Measurements from ENCODE around the gene KCNAB1. TPM values are rescaled to one million over a fixed set of nuclear protein-coding genes. Genes with fewer than 3 reads are reported as not detected.

The KCNAB1 gene
- total RNA-seq, 2 donors from 2014 or later, result 0.49 to 0.81 TPM

GRCh38 chr3:156334841-156335545, 214.6 kb downstream of the KCNAB1 start:
- H3K27me3 ChIP-seq (ENCODE audit: control insufficient read depth, insufficient read depth, low read length, poor library complexity, severe bottlenecking), result no peaks in the 10 kb centered on the region
- TF ChIP-seq CTCF (conservative IDR thresholded peaks at IDR 0.05), result no peak
- no peaks in the 10 kb centered on the region for H3K4me1 ChIP-seq (ENCODE audit: control insufficient read depth, insufficient read depth, low read length)
- no peaks in the 10 kb centered on the region for H3K9me3 Mint-ChIP-seq
- no peak overlapping the region for H3K9ac ChIP-seq (ENCODE audit: extremely low read depth, low read length, poor library complexity, severe bottlenecking)
- H3K4me3 Mint-ChIP-seq, result no peak overlapping the region
- H3K4me3 ChIP-seq (ENCODE audit: low read length), result no peak overlapping the region
- H3K4me1 Mint-ChIP-seq, result no peaks in the 10 kb centered on the region
- H3K36me3 Mint-ChIP-seq (ENCODE audit: low read depth), result no peaks in the 10 kb centered on the region
- H3K27ac ChIP-seq (ENCODE audit: low read depth, low read length), result no peak overlapping the region
- H3K27ac Mint-ChIP-seq, result no peak overlapping the region
- WGBS, 2 experiments (ENCODE audit: insufficient coverage in 1 of 2, insufficient read length in 1 of 2), result 72 to 81% methylated on average over 3 of the region's 3 CpGs
- no peaks in the 10 kb centered on the region for H3K36me3 ChIP-seq (ENCODE audit: control insufficient read depth, insufficient read depth, low read length)
- H3K9me3 ChIP-seq (ENCODE audit: control insufficient read depth, low read length), result no peaks in the 10 kb centered on the region
- H3K27me3 Mint-ChIP-seq (ENCODE audit: insufficient read depth), result peaks cover 1% of the 10 kb centered on the region
- no peak for DNase-seq

DNA sequence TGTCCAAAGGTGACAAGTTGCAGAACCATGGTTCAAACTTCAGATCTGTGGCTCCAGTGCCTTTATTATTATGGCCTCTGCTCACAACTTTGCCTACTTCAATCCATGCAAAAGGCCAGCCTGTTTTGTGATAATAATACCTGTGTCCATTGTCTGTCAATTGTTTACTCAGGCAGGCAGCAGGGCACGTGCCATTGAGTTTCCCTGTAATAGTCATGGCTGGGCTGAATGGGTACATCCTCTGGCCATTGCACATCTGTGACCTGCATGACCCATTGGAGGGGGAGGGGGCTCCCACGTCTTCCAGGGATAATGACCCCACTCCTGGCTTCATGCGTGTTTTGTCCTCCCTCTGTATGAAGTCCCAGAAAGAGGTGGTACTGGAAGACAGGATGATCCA, 219.1 kb downstream of the KCNAB1 start:
- Histone ChIP-seq H3K9me3 (ENCODE audit: control insufficient read depth, low read length) (no peaks in the 10 kb centered on the region), H3K36me3 (ENCODE audit: control insufficient read depth, insufficient read depth, low read length) (no peaks in the 10 kb centered on the region), H3K27me3 (ENCODE audit: control insufficient read depth, insufficient read depth, low read length, poor library complexity, severe bottlenecking) (no peaks in the 10 kb centered on the region), H3K4me1 (ENCODE audit: control insufficient read depth, insufficient read depth, low read length) (no peaks in the 10 kb centered on the region), H3K27ac (ENCODE audit: low read depth, low read length) (no peak overlapping the region), H3K4me3 (ENCODE audit: low read length) (no peak overlapping the region), H3K9ac (ENCODE audit: extremely low read depth, low read length, poor library complexity, severe bottlenecking) (no peak overlapping the region)
- peaks cover 1% of the 10 kb centered on the region for H3K27me3 Mint-ChIP-seq (ENCODE audit: insufficient read depth)
- H3K36me3 Mint-ChIP-seq (ENCODE audit: low read depth), result no peaks in the 10 kb centered on the region
- 90 to 92% methylated on average over 3 of the region's 3 CpGs for WGBS, 2 experiments (ENCODE audit: insufficient coverage in 1 of 2, insufficient read length in 1 of 2)
- H3K9me3 Mint-ChIP-seq, result no peaks in the 10 kb centered on the region
- TF ChIP-seq CTCF (conservative IDR thresholded peaks at IDR 0.05), result no peak
- H3K4me1 Mint-ChIP-seq, result peaks cover 6% of the 10 kb centered on the region
- H3K27ac Mint-ChIP-seq, result no peak overlapping the region
- no peak overlapping the region for H3K4me3 Mint-ChIP-seq
- DNase-seq, result no peak

GRCh38 chr3:156341332-156341731, 221.0 kb downstream of the KCNAB1 start:
- Mint-ChIP-seq H3K27me3 (ENCODE audit: insufficient read depth) (peaks cover 1% of the 10 kb centered on the region), H3K4me3 (no peak overlapping the region), H3K9me3 (no peaks in the 10 kb centered on the region), H3K4me1 (peaks cover 6% of the 10 kb centered on the region), H3K36me3 (ENCODE audit: low read depth) (no peaks in the 10 kb centered on the region), H3K27ac (no peak overlapping the region)
- H3K4me1 ChIP-seq (ENCODE audit: control insufficient read depth, insufficient read depth, low read length), result no peaks in the 10 kb centered on the region
- WGBS, 2 experiments (ENCODE audit: insufficient coverage in 1 of 2, insufficient read length in 1 of 2), result 88 to 94% methylated on average over 2 of the region's 2 CpGs
- H3K27me3 ChIP-seq (ENCODE audit: control insufficient read depth, insufficient read depth, low read length, poor library complexity, severe bottlenecking), result no peaks in the 10 kb centered on the region
- H3K9ac ChIP-seq (ENCODE audit: extremely low read depth, low read length, poor library complexity, severe bottlenecking), result no peak overlapping the region
- TF ChIP-seq CTCF (conservative IDR thresholded peaks at IDR 0.05), result no peak
- no peaks in the 10 kb centered on the region for H3K9me3 ChIP-seq (ENCODE audit: control insufficient read depth, low read length)
- H3K4me3 ChIP-seq (ENCODE audit: low read length), result no peak overlapping the region
- H3K27ac ChIP-seq (ENCODE audit: low read depth, low read length), result no peak overlapping the region
- H3K36me3 ChIP-seq (ENCODE audit: control insufficient read depth, insufficient read depth, low read length), result no peaks in the 10 kb centered on the region
- no peak for DNase-seq

Measured in endodermal cell (in vitro differentiated cells).